ENCODE data around the gene HOXD10.

HOXD10 gene

GRCh38 chr2:176123411-176124109, 7.0 kb downstream of the HOXD10 start:
- peak; percentile 10 for DNase-seq (ENCODE audit: low spot score)

DNA sequence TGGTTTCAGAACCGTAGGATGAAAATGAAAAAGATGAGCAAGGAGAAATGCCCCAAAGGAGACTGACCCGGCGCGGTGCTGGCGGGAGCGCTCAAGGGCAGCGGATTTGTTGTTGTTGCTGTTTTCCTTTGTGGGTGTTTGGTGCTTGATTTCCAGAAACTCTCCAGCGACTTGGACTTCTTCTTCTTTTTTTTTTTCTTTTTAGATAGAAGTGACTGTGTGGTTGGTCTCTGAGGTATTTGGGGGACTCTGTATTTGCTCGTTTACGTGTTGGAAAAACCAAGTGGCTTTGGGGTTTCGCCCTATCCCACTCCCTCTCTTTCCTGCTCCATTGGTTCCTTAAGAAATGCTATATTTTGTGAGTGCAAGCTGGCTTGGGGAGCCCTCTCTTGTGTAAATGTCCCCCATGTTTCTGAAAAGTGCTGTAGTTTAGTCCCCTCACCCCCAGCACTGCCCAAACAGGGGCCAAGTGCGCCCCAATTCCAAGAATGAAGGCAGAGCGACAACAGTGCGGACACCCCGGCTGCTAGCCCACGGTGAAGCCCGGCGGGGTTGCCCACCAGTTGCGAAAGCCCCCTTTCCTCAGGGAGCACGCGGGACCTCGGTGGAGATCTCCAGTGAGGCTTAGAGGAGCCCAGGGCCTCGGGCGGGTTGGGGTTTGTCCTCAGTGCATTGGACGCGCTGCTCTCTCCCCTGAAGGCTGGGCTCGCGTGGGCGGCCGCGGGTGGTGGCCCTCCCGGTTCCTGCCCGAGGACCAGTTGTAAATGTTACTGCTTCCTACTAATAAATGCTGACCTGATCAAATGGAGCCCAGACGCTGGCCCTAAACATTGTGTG, 7.8 kb downstream of the HOXD10 start:
- DNase-seq (ENCODE audit: low spot score), result peak; percentile 3

GRCh38 chr2:176124947-176125771, 8.6 kb downstream of the HOXD10 start:
- DNase-seq (ENCODE audit: low spot score), result no peak

- no peak for DNase-seq (ENCODE audit: low spot score)
Observed at GRCh38 chr2:176125772-176126054, 9.1 kb downstream of the HOXD10 start.

DNA sequence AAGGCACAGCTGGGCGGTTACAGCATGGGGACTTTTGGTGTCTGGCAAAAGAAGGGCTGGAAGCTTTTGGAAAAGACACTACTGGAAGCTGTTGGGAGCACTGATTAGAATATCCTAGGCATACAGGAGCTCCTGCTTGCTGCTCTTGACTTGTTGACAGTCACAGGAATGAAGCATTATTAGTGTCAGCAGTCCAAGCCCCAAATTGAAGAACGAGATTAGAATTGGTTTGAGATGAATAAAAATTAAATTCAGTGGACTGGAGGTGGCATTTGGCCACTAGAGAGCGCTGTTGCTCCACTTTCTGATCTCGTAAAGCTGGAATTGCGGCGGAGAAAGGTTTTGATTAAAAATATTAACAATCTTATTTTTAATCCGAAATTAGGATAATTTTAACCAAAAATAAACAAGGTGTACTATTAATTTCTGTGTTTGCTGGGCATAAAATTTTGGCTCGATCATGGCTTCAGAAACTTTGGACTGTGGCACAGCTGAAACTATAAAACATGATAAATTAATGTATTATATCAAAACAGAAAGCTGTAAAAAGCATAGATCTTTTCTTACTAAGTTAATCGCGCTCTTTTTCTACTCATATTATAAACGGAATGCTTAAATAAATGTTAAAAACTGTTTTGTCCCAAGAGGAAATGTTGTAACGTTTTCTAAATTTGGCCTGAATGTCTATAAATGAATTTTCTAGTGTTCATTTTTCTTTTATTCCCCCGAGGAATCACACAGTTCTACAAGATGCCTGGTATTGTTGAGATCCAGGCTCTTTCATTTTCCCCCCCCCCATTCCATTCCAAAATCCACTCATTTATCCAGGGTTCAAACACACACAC, 10.6 kb downstream of the HOXD10 start:
- peak; percentile 69 for DNase-seq (ENCODE audit: low spot score)

GRCh38 chr2:176127774-176128072, 11.1 kb downstream of the HOXD10 start:
- no peak for DNase-seq (ENCODE audit: low spot score)

DNA sequence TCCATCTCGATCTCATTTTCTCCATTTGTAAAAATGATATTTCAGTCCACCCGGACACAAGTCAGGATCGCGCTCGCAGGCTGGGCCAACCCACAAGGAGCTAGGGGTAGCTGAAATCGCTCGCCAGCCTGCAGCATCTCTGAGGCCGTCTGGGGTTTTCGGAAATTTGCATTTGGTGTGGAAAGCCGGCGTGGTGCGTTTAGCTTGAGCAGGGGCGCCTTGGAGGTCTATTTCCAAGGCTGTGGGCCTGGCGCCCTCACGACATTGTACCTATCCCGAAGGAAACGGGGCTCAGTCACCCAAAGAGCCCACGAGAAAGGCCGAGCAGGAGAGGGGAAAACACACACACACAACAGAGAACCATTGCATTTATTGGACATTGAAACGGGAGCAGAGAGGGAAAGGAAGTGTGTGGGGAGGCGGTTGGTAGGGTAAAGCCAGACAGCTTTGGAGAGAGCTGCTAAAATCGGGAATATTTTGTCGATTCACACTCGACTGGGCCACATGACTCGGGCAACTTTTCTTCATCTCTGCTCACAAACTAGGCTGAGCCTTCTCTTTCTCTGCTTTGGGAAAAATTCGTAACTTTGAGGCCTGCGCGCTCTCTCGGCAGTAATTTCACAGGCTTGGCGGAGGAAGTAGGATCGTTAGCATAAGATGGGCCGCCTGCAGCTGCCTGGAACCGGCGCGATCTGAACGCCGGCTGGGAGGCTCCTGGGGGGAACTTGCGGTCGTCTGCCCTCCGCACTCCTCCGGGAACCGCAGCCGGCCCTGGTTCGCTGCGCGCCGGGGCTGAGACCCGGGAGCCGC, 11.8 kb downstream of the HOXD10 start:
- no peak for DNase-seq (ENCODE audit: low spot score)

DNA sequence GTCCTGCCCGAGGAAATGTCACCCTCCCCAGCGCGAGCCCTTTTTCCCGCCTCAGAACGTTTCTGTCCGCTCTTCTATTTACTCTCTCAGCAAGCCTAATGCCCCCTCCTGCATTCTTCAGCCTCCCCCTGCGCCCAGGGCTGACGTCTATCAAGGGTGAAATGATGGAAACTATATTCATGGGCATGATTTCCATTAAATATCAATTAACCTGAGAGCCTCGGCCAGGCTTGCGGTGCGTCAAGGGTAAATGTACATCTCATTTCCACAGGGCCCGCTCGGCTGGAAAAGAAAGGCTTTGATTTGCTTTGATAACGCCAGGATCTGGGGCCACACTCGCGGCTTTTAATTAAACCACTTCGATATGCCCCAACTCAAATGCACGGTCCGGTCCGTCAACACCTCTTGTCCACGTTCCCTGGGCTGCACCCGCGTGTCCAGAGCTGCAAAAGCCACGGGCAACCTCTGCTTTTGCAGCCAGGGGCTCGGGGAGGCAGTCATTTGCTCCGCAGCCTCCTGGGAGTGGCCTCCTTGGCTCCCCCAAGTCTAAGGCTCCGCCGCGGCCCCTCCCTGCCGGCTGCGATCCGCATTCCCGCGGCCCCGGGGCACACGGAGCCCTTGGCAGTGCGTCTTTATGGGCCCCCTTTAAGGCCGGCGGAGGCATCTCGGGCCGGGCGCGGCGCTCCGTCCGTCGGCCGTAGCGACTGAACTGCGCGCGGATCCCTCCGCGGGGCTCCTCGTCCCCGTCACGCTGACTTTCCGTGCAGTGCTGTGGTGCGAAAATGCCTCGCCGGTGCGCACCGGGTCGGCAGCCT, 12.6 kb downstream of the HOXD10 start, which contains the start of gene HOXD8:
TSS of gene HOXD8 (plus strand) at position 724 of the 815 bp plus-strand sequence. CDS start 662 bp downstream, outside the sequence.
- DNase-seq (ENCODE audit: low spot score), result peak; percentile 79

- DNase-seq (ENCODE audit: low spot score), result peak; percentile 29
Observed at GRCh38 chr2:176129813-176130146, 13.2 kb downstream of the HOXD10 start.

GRCh38 chr2:176130147-176130956, 13.8 kb downstream of the HOXD10 start:
- peak; percentile 48 for DNase-seq (ENCODE audit: low spot score)

DNA sequence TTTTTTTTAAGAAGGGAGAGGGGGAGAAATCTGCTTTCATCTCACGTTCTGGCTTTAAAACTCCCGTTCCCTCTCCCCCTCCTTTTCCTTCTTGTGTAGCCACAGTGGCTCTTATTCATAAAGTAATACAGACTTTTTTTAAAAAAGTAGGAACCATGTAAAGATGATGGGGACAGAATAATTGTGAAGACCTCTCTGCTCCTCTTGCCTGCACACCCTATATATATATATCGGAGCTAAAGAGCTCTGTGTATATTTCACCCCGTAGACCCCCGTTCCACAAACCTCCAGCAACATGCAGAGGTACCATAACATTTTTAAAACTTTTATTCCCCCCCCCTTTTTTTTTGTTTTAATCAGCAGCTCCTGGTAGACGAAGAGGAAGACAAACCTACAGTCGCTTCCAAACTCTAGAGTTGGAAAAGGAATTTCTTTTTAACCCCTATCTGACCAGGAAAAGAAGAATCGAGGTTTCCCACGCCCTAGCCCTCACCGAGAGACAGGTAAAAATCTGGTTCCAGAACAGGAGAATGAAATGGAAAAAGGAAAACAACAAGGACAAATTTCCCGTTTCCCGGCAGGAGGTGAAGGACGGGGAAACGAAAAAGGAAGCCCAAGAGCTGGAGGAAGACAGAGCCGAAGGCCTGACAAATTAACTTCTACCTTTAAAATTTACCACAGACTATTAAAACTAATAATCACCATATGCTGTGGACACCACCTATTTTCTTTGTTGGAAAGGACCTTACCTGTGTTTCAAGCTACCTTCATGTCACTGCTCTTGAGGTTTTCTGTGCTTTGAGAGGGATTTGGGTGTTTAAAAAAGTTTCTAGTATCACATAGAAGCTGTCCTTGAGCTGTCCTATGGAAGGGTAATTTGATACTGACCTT, 14.6 kb downstream of the HOXD10 start:
- DNase-seq (ENCODE audit: low spot score), result peak; percentile 45

- no peak for DNase-seq (ENCODE audit: low spot score)
Observed at GRCh38 chr2:176131848-176132158, 15.2 kb downstream of the HOXD10 start.

GRCh38 chr2:176132205-176133171, 15.9 kb downstream of the HOXD10 start:
- no peak for DNase-seq (ENCODE audit: low spot score)

DNA sequence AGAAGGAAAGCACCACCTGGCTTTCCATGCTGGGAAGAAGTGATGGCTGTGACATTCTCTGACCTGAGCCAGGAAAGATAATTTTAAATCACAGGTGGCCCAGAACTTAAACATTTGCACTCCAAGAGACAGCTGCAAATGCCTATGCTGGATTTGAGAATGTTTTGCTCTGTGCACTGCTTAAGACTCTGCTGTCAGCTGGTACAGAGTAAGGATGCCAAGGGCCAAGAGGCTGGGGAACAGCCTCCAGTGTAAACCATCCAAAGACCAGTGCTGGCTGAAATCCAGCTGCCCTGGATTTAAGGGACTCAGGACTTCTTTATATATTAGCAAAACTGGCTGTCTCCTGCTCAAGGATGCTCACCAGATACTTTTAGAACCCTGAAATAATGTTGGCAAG, 16.8 kb downstream of the HOXD10 start:
- DNase-seq (ENCODE audit: low spot score), result no peak

DNA sequence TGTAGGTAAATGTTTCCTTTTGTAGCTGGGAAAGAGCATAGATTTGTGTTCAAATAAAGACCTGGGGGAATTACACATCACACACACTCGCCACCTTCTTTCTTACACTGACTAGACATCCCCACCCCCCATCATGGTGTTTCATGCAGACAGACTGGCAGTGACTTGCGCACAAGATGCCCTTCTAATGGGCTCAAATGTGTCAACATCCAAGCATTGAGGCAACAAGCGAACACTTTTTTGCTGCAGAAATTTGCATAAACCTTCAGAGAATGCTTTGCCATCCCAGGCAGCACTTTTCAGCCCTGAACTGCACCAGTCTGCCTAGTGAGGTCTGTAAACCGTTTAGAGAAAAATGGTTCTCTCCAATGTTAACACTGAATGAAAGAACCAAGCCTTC, 17.5 kb downstream of the HOXD10 start:
- DNase-seq (ENCODE audit: low spot score), result no peak

DNA sequence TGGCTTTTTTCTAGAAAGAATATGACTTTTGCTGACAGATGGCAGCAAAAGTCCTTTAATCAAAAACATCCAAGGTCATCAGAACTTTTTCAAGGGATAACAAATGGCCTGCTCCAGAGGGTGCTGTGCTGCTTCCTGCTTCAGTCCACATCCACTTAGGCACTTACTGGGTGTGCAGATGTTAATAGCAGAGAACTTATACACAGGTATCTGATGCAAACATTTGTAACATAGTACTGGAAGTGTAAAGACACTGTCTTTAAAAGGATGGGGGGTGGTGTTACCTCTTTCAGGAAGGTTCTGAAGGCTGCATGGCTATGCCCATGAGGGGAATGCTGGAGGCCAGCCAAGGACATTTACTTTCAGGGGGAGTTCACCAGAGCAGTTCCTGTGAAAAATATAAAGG, 18.5 kb downstream of the HOXD10 start:
- peak; percentile 78 for DNase-seq (ENCODE audit: low spot score)

All from RKO (cell line).